ENCODE data around the gene GPR161.
A peak's percentile ranks its signal among the peaks of the same experiment; 100 is the strongest.

GRCh38 chr1:168145184-168146159 lies 8.7 kb upstream of the GPR161 start:
- TF ChIP-seq CTCF (conservative IDR thresholded peaks at IDR 0.05; ENCODE audit: low read length) = peak; percentile 88
- no peak for TF ChIP-seq EZH2phosphoT487 (IDR thresholded peaks at IDR 0.05; ENCODE audit: borderline replicate concordance, low read depth, low read length)
